Calu3 (cell line): ENCODE measurements around the gene NPY2R. TPM values are rescaled to one million over a fixed set of nuclear protein-coding genes. Genes with fewer than 3 reads are reported as not detected.

Experiments used
- BruUV-seq: library from RNA; stranded (reverse); fragments of 400-500 nt; replicated peaks from 2 replicates; lab custom pipeline; 2021; lab: Mats Ljungman, UMichigan
- CTCF ChIA-PET: fragments of 300-600 bp; sonication (Branson Sonifier 250); formaldehyde crosslinking; loops from one replicate; lab custom pipeline; 2022; ENCODE audit warnings: antibody characterized with exemption; lab: Charles Lee
- DNase-seq: peaks from one replicate; pipeline ENCODE4 v3.0.0; 2022
- H3K27ac Mint-ChIP-seq: one replicate; pipeline ENCODE4 v1.8.0; 2022; ENCODE audit warnings: mixed read lengths; ENCODE audit not compliant: unreplicated experiment
- H3K27me3 Mint-ChIP-seq: one replicate; pipeline ENCODE4 v1.8.0; 2022; ENCODE audit warnings: mixed read lengths; ENCODE audit not compliant: unreplicated experiment
- H3K36me3 Mint-ChIP-seq: one replicate; pipeline ENCODE4 v1.8.0; 2022; ENCODE audit warnings: mild to moderate bottlenecking, moderate library complexity, mixed read lengths; ENCODE audit not compliant: insufficient read depth, unreplicated experiment
- H3K4me1 Mint-ChIP-seq: one replicate; pipeline ENCODE4 v1.8.0; 2022; ENCODE audit warnings: mild to moderate bottlenecking, low read depth, mixed read lengths; ENCODE audit not compliant: unreplicated experiment
- H3K4me3 Mint-ChIP-seq: one replicate; pipeline ENCODE4 v1.8.0; 2022; ENCODE audit warnings: mild to moderate bottlenecking, low read depth, moderate library complexity, mixed read lengths; ENCODE audit not compliant: unreplicated experiment
- H3K9me3 Mint-ChIP-seq: one replicate; pipeline ENCODE4 v1.8.0; 2022; ENCODE audit warnings: low read depth, mixed read lengths; ENCODE audit not compliant: unreplicated experiment
- CTCF ChIP-seq: fragments of 200-600 bp; IDR thresholded peaks from one replicate; pipeline ENCODE4 v1.8.0; 2022; ENCODE audit warnings: antibody characterized with exemption; ENCODE audit not compliant: unreplicated experiment
- intact Hi-C: fragments of 100-400 bp; cut with micrococcal nuclease; formaldehyde crosslinking; loops from one replicate; pipeline ENCODE4 v1.10.0; 2022; ENCODE audit not compliant: unreplicated experiment
- total RNA-seq: library from RNA; stranded (reverse); gene quantifications from 2 replicates; pipeline ENCODE4 v1.2.3, GENCODE V29; 2022

Gene NPY2R
- total RNA-seq, 1 experiment from 2014 or later = not detected

GRCh38 chr4:155248002-155248896, 39.8 kb downstream of the NPY2R start:
- H3K27ac Mint-ChIP-seq = no peak overlapping the region
- no peak for DNase-seq
- H3K9me3 Mint-ChIP-seq = no peaks in the 10 kb centered on the region
- no peaks in the 10 kb centered on the region for H3K27me3 Mint-ChIP-seq
- no peaks in the 10 kb centered on the region for H3K36me3 Mint-ChIP-seq
- no peak overlapping the region for H3K4me3 Mint-ChIP-seq
- no TSS peak for BruUV-seq
- intact Hi-C loops = no loop called here
- H3K4me1 Mint-ChIP-seq = no peaks in the 10 kb centered on the region
- CTCF ChIA-PET = no interaction called here
- TF ChIP-seq CTCF = no peak

GRCh38 chr4:155249016-155249566, 40.7 kb downstream of the NPY2R start:
- H3K27ac Mint-ChIP-seq = no peak overlapping the region
- no peaks in the 10 kb centered on the region for H3K9me3 Mint-ChIP-seq
- intact Hi-C loops = no loop called here
- no peaks in the 10 kb centered on the region for H3K27me3 Mint-ChIP-seq
- DNase-seq = no peak
- H3K36me3 Mint-ChIP-seq = no peaks in the 10 kb centered on the region
- CTCF ChIA-PET = no interaction called here
- H3K4me3 Mint-ChIP-seq = no peak overlapping the region
- no peak for TF ChIP-seq CTCF
- H3K4me1 Mint-ChIP-seq = no peaks in the 10 kb centered on the region
- BruUV-seq = no TSS peak

GRCh38 chr4:155252327-155252726, 43.9 kb downstream of the NPY2R start:
- no peak for TF ChIP-seq CTCF
- no peak for DNase-seq
- Mint-ChIP-seq H3K4me1 (no peaks in the 10 kb centered on the region), H3K36me3 (no peaks in the 10 kb centered on the region), H3K27me3 (no peaks in the 10 kb centered on the region), H3K4me3 (no peak overlapping the region), H3K9me3 (no peaks in the 10 kb centered on the region), H3K27ac (no peak overlapping the region)
- CTCF ChIA-PET = no interaction called here
- intact Hi-C loops = no loop called here
- no TSS peak for BruUV-seq

- intact Hi-C loops = no loop called here
- no peaks in the 10 kb centered on the region for H3K36me3 Mint-ChIP-seq
- CTCF ChIA-PET = no interaction called here
- DNase-seq = no peak
- H3K27ac Mint-ChIP-seq = no peak overlapping the region
- no peaks in the 10 kb centered on the region for H3K4me1 Mint-ChIP-seq
- BruUV-seq = no TSS peak
- H3K27me3 Mint-ChIP-seq = no peaks in the 10 kb centered on the region
- H3K9me3 Mint-ChIP-seq = no peaks in the 10 kb centered on the region
- H3K4me3 Mint-ChIP-seq = no peak overlapping the region
- TF ChIP-seq CTCF = no peak
These were observed 55.0 kb downstream of the NPY2R start for GRCh38 chr4:155263480-155263879.
